K562 treated with DMSO at 1 percent for 24 hours (cell line): Measurements from ENCODE around the gene OTUD4. TPM values are rescaled to one million over a fixed set of nuclear protein-coding genes. Genes with fewer than 3 reads are reported as not detected.

Source experiments
- total RNA-seq: library from RNA; unstranded; fragments of 300-600 nt; gene quantifications from 2 replicates; pipeline ENCODE4 v1.2.3, GENCODE V29; 2022; ENCODE audit warnings: low read depth; ENCODE audit not compliant: insufficient read depth

The OTUD4 gene, protein sequence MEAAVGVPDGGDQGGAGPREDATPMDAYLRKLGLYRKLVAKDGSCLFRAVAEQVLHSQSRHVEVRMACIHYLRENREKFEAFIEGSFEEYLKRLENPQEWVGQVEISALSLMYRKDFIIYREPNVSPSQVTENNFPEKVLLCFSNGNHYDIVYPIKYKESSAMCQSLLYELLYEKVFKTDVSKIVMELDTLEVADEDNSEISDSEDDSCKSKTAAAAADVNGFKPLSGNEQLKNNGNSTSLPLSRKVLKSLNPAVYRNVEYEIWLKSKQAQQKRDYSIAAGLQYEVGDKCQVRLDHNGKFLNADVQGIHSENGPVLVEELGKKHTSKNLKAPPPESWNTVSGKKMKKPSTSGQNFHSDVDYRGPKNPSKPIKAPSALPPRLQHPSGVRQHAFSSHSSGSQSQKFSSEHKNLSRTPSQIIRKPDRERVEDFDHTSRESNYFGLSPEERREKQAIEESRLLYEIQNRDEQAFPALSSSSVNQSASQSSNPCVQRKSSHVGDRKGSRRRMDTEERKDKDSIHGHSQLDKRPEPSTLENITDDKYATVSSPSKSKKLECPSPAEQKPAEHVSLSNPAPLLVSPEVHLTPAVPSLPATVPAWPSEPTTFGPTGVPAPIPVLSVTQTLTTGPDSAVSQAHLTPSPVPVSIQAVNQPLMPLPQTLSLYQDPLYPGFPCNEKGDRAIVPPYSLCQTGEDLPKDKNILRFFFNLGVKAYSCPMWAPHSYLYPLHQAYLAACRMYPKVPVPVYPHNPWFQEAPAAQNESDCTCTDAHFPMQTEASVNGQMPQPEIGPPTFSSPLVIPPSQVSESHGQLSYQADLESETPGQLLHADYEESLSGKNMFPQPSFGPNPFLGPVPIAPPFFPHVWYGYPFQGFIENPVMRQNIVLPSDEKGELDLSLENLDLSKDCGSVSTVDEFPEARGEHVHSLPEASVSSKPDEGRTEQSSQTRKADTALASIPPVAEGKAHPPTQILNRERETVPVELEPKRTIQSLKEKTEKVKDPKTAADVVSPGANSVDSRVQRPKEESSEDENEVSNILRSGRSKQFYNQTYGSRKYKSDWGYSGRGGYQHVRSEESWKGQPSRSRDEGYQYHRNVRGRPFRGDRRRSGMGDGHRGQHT
- 5.4 and 6.3 TPM in 2 replicates for total RNA-seq

DNA sequence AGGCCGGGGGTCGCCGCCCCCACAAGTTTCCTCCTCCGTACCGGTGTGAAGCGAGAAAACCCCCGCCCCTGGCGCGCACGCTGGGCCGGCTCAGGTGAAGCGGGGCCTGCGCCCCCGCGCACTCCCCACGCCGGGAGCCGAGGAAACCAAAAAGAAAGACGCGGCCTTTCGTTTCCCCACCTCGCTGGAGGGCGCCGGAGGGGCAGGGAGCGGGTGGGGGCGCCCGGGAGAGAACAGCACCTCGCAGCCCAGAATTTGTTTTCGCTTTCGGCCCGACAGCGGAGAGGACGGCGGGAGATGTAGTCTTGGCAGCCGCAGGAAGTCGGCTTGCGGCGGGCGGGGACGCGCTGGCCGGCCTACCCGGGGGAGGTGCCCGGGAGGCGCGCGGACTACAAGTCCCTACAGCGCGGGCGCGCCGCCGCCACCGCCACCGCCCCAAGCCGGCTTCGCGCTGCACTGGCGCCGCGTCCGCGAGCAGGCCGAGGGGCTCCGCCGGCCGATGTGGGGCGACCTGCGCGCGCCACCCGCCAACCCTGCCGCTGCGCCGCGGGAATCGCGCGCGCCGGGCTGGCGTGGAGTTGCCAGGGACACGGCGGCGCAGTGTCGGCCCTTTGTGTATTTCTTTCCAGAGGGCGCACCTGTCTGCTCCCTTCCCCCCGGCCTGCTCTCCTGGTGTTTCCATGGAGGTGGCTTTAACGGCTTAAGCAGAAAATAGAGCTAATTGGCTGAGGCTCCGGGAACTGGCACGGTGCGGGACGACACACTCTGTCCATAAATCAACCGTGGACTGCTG lies at the start of gene OTUD4:
Gene OTUD4 (minus strand): TSS at position 292 of the 793 bp plus-strand sequence. CDS start 616 bp downstream, outside the sequence.

DNA sequence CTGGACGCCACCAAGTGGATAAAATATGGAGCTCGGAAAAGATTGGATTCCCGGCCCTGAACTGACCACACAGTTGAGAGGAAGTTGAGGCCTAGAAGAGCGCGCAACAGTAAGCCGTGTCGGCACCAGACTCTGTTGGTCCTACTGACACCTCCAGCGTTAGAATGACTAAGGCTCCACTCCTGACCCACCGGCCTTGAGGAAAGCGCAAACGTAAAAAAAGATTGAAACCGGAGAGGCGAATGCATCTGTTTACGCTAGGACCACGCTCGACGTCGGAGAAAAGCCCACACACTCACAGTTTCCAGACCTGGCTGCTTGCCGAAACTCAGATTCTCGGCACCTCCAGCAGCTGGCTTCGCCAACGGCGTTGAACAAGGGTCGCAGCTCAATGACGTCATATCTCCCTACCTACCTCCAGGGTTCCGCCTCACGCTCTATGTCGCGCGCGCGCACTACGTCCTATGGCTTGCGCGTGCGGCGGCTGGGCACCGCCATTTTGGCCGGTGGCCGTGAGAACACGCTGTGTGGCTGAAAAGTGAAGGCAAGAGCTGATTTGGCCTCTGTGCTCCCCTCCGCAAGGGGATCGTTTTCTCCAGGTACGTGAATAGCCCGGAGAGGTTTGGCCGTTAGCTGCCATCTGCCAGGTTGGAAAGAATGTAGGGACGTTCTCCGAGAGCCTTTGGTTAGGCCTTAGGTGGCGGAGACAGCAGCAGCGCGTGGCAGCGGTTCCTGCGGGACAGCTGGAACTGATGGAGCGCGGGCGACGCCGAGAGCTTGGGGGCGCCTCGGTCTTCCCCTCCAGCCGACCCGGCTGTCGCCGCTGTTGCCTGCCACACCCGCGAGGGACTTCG lies 82.3 kb downstream of the OTUD4 start, which contains the start of the genes ABCE1 and ANAPC10:
Gene ABCE1 (plus strand): TSS at position 491 of the 854 bp plus-strand sequence. CDS start 6,102 bp downstream, outside the sequence.
Gene ANAPC10 (minus strand): TSS at position 376 of the 854 bp plus-strand sequence. CDS start 2,097 bp downstream, outside the sequence.

Other genes with a start within 250 kb of the OTUD4 start
- 12.9 and 18.9 TPM in 2 replicates for gene ANAPC10, start 82.4 kb downstream of the OTUD4 start, total RNA-seq
- gene ABCE1, start 82.3 kb downstream of the OTUD4 start, total RNA-seq: 22.2 and 26.8 TPM in 2 replicates